Central memory CD4-positive, alpha-beta T cell (primary cell): ENCODE results near the gene CHRM5.

Experiments used
- DNase-seq: peaks from one replicate; pipeline ENCODE4 v3.0.0; 2022

CHRM5 gene

DNA sequence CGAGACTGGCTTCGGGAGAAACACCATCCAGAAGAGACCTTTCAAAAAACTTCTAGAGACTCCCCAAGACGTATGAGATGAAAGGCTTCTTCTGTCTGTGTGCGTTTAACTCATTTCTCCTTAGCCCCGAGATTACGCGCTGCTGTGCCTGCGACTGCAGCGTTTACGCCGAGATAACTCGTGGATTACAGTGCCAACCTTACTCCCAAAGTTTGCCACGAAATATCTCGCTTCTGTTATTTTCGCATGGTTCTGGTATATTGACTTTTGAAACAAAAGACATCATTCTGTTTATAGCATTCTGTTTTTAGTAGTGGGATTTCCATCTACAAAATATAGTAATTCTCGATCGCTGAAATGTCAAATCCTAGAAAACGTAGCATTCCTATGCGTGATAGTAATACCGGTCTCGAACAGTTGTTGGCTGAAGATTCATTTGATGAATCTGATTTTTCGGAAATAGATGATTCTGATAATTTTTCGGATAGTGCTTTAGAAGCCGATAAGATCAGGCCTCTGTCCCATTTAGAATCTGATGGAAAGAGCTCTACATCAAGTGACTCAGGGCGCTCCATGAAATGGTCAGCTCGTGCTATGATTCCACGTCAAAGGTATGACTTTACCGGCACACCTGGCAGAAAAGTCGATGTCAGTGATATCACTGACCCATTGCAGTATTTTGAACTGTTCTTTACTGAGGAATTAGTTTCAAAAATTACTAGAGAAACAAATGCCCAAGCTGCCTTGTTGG, 134.1 kb downstream of the CHRM5 start:
- no peak for DNase-seq

DNA sequence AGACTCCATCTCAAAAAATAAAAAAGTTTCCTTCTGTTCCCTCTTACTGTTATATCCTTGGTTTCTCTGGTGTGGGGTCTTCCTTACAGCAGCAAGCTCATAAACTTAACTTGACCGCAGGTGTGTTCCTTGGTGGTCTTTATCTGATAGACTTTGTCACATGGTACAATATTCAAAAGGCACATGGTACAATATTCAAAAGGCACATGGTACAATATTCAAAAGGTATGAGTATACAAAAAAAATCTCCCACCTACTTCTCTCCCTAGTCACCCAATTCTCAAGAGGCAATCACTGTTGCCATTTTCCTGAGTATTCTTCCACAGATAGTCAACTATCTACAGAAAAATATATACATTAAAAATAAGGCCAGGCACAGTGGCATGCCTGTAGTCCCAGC, 138.1 kb downstream of the CHRM5 start:
- DNase-seq = no peak

DNA sequence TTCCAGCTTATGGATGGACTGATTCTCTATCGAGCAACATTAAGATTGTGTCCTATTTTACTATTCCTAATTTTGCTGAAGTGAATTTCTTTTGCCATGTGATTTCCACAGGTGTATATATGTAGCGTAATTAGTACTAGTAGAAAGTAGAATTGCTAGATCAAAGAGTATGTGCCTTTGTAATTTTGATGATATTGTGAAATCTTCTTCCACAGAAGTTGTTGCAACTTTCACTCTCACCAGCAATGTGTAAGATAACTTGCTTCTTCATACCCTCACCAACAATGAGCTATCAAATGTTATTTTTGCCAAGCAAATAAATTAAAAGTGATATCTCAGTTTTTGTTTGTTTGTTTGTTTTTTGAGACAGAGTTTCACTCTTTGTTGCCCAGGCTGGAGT, 139.0 kb downstream of the CHRM5 start:
- no peak for DNase-seq

DNA sequence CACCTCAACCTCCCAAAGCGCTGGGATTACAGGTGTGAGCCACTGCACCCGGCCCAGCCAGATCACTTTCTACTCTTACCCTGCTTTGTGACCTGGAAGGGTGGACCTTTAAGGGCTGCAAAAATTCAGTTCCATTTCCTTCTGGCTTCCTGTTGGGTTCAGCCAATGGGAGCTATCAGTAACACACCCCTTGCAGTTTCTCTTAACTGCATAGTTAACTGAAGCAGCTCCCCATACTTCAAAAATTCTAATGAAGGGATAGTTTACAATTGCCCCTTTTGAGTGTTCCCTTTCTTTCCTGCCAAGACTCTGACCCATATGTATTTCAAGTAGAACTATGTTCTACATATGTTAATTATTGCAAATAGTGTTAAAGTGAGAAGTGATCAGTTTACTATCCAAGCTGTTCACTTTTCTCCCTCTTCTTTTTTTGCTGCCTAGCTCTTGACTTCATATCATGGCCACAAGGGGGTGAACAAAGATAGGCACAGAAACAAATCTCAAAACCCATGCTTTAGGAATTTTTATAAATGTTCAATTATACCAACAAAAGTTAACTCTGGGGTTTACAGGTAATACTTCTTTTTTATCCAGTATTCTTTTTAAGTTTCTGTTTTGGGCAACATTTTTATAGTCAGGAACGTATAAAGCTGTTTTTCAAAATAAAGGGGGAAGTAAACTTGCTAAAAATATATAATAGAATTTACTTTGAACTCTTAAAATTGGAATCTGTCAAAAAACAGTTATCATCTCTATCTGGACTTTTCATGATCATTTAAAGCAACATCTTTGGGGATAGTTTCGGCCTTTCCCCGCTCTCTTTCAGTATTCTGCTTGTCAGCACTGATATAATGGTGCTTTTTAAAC, 141.7 kb downstream of the CHRM5 start:
- no peak for DNase-seq

DNA sequence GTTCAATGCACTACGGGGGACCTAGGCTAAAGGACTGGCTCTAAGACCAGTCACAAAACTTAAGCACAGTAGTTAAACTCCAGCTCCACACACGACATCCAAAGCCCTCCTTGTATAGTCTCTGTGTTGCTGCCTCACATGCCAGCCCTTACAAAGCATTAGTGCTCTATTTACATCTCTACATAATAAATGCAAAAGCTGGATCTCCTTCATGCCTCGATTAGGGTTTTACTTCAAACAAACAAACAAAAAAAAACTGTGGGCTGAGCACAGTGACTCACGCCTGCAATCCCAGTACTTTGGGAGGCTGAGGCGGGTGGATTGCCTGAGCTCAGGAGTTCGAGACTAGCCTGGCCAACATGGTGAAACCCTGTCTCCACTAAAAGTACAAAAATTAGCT, 143.2 kb downstream of the CHRM5 start:
- no peak for DNase-seq

DNA sequence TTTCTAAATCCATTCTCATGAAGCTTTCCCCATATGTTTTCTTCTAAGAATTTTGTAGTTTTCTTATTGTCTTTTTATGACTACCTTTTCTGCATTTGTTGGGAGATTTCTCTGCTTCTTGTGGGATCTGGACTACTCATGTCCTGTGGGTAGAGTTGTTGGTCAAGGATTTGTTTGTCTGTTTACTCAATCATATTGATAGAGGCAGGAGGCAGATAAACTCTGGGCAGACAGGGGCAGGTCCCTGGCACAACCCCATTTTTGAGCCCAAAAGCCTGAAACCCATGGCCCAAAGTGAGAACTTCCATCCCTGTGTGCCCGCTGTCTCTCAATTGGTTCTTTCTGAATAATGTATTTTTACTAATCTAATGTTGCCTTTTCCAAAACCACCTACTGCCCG, 145.9 kb downstream of the CHRM5 start:
- DNase-seq = no peak

DNA sequence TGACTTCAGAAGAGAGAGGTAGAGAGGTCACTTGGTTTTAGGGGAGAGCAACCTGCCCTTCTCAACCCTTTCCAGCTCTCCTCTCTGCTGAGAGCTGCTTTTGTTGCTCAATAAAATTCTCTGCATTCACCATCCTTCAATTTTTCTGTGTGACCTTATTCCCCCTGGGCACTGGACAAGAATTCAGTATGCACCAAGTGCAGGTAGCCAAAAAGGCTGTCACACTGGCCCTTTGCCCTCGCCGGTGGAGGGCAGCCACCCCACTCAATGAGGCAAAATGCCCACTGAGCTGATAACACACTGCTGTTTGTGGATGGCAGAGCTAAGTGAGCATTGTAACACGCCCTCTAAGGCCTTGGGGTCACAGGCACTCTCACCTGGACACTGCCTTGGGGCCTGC, 146.4 kb downstream of the CHRM5 start:
- DNase-seq = no peak

DNA sequence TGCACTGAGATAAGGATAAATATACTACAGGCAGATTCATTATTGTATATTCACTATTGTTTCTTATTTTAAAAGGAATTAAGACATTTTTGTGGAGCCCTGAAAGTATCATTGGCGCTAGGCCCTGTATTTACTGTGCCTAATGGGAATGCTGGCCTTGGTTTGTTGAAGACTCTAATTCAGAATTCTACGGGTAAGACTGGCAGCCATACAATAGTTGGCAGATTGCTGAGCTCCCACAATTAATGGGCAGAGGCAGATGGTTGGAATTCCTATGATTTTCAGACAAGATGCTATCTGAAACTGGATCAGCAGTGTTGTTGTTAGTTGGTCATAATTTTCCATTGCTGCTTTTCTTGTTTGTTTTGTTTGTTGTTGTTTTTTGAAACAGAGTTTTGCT, 148.3 kb downstream of the CHRM5 start:
- DNase-seq = no peak
